Measurements from ENCODE around the gene SCD5. TPM values are rescaled to one million over a fixed set of nuclear protein-coding genes. Genes with fewer than 3 reads are reported as not detected.

Gene SCD5
- total and polyA plus RNA-seq, 2 of the 8 experiments (the other 6 are each of a cell fraction or from before 2014, with no cell fraction given): 0.92 to 1.2 TPM

DNA sequence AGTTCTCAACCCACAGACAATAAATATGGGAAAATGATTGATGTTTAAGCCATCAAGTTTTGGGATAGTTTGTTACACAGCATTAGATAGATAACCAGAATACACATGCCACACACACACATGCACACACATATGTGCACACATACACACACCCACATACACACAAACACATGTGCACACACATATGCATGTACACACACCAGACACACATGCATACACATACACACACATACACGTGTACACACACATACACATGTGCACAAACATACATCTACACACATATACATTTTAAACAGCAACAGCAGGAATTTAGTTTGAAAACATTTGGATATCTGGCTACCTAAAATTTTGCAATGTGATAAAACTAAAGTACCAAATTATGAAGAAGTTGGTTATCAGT is 194.1 kb downstream of the SCD5 start:
- Histone ChIP-seq H3K4me1 (replicated peaks in 1 of 4; ENCODE audit: control insufficient read depth in 3 of 4, insufficient read depth in 4 of 4, low read length in 3 of 4) (no peaks in the 10 kb centered on the region), H3K27ac (ENCODE audit: low read depth, low read length) (no peak overlapping the region), H3K23ac (ENCODE audit: insufficient read length) (no peak overlapping the region), H3K18ac (ENCODE audit: extremely low read depth, low read length) (no peak overlapping the region), H3K4me3 (ENCODE audit: extremely low read depth in 1 of 4, insufficient read depth in 2 of 4, low read depth in 3 of 4, low read length in 4 of 4) (no peak overlapping the region), H4K8ac (ENCODE audit: extremely low read depth, insufficient read depth, low read length) (no peak overlapping the region), H3K23me2 (ENCODE audit: low read depth, low read length) (no peaks in the 10 kb centered on the region), H3K36me3 (ENCODE audit: control insufficient read depth in 2 of 4, insufficient read depth in 4 of 4, low read length in 3 of 4) (no peaks in the 10 kb centered on the region), H3K4me2 (ENCODE audit: insufficient read depth in 1 of 2, low read depth in 2 of 2, low read length in 2 of 2) (no peak overlapping the region), H4K20me1 (replicated peaks in 1 of 2; ENCODE audit: control insufficient read depth in 1 of 2, insufficient read depth in 2 of 2, low read length in 2 of 2) (peaks cover 0 to 2% of the 10 kb centered on the region in 2 experiments), H4K91ac (replicated peaks; ENCODE audit: insufficient read length, low read length) (no peak overlapping the region), H3K9ac (replicated peaks in 1 of 4; ENCODE audit: extremely low read depth in 1 of 4, low read depth in 3 of 4, low read length in 3 of 4) (no peak overlapping the region), H4K5ac (ENCODE audit: insufficient read length, low read depth, low read length) (no peak overlapping the region), H2AK5ac (ENCODE audit: low read depth, low read length) (no peak overlapping the region), H3K79me1 (ENCODE audit: low read depth, low read length) (0 out of 2 replicates have a peak, but pooled peaks cover 2% of the 10 kb centered on the region), H3K79me2 (ENCODE audit: control insufficient read depth in 1 of 2, insufficient read depth in 2 of 2, low read length in 2 of 2) (no peaks in the 10 kb centered on the region), H2BK20ac (ENCODE audit: low read length) (no peak overlapping the region), H3K4ac (replicated peaks; ENCODE audit: insufficient read length, low read depth, low read length) (no peak overlapping the region), H2BK15ac (ENCODE audit: low read length) (no peak overlapping the region; the same call in 1 of the 2 replicates), H3K14ac (ENCODE audit: insufficient read length) (no peak overlapping the region), H3K27me3 (replicated peaks in 1 of 4; ENCODE audit: control insufficient read depth in 3 of 4, extremely low read depth in 1 of 4, insufficient read depth in 3 of 4, low read length in 3 of 4) (no peaks in the 10 kb centered on the region), H3K56ac (replicated peaks; ENCODE audit: insufficient read length, low read depth, low read length) (no peak overlapping the region), H2BK5ac (ENCODE audit: low read depth, low read length) (no peak overlapping the region), H2AFZ (ENCODE audit: low read length) (no peak overlapping the region), H3K9me3 (ENCODE audit: insufficient read depth in 2 of 2, low read depth in 1 of 2, low read length in 1 of 2) (no peaks in the 10 kb centered on the region), H2BK120ac (replicated peaks; ENCODE audit: low read depth, low read length) (no peak overlapping the region), H2BK12ac (ENCODE audit: low read depth, low read length) (no peak overlapping the region)
- DNase-seq (ENCODE audit: low read depth in 1 of 2, low spot score in 2 of 2) (no peak), FAIRE-seq (no peak)
- 85% methylated on average over 1 of the region's 1 CpG; no CpG with 5 or more reads in 1 of the 2 experiments for WGBS, 2 experiments (ENCODE audit: extremely low coverage in 1 of 2, insufficient coverage in 1 of 2, insufficient read length in 1 of 2, insufficient replicate concordance in 2 of 2, low coverage in 1 of 2, low lambda C conversion rate in 2 of 2, missing lambda C conversion rate in 1 of 2)
- ChIA-PET POLR2A (ENCODE audit: partially characterized antibody) (no interaction called here), CTCF (ENCODE audit: partially characterized antibody) (no interaction called here)
- TF ChIP-seq JUN (IDR thresholded peaks at IDR 0.05; ENCODE audit: low read depth, low read length): no peak
- TF ChIP-seq, protein P1, sequence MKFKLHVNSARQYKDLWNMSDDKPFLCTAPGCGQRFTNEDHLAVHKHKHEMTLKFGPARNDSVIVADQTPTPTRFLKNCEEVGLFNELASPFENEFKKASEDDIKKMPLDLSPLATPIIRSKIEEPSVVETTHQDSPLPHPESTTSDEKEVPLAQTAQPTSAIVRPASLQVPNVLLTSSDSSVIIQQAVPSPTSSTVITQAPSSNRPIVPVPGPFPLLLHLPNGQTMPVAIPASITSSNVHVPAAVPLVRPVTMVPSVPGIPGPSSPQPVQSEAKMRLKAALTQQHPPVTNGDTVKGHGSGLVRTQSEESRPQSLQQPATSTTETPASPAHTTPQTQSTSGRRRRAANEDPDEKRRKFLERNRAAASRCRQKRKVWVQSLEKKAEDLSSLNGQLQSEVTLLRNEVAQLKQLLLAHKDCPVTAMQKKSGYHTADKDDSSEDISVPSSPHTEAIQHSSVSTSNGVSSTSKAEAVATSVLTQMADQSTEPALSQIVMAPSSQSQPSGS (IDR thresholded peaks at IDR 0.05; ENCODE audit: low read length): no peak
- no peak for TF ChIP-seq EP300 (IDR thresholded peaks at IDR 0.05; ENCODE audit: borderline replicate concordance in 1 of 2, low read depth in 2 of 2, low read length in 2 of 2)
- TF ChIP-seq POLR2AphosphoS5 (IDR thresholded peaks at IDR 0.05; ENCODE audit: low read depth, low read length): no peak
- no peak for TF ChIP-seq SAP30 (IDR thresholded peaks at IDR 0.05; ENCODE audit: insufficient read depth, insufficient replicate concordance, low read length)
- no peak for TF ChIP-seq RXRA (IDR thresholded peaks at IDR 0.05; ENCODE audit: insufficient read depth, low read depth, low read length)
- TF ChIP-seq CREB1 (IDR thresholded peaks at IDR 0.05): no peak
- TF ChIP-seq, protein P2, sequence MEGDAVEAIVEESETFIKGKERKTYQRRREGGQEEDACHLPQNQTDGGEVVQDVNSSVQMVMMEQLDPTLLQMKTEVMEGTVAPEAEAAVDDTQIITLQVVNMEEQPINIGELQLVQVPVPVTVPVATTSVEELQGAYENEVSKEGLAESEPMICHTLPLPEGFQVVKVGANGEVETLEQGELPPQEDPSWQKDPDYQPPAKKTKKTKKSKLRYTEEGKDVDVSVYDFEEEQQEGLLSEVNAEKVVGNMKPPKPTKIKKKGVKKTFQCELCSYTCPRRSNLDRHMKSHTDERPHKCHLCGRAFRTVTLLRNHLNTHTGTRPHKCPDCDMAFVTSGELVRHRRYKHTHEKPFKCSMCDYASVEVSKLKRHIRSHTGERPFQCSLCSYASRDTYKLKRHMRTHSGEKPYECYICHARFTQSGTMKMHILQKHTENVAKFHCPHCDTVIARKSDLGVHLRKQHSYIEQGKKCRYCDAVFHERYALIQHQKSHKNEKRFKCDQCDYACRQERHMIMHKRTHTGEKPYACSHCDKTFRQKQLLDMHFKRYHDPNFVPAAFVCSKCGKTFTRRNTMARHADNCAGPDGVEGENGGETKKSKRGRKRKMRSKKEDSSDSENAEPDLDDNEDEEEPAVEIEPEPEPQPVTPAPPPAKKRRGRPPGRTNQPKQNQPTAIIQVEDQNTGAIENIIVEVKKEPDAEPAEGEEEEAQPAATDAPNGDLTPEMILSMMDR (IDR thresholded peaks at IDR 0.05; ENCODE audit: control extremely low read depth in 1 of 3, insufficient read depth in 1 of 3, low read depth in 1 of 3, low read length in 3 of 3): no peak
- no peak for TF ChIP-seq PHF8 (conservative IDR thresholded peaks at IDR 0.05; ENCODE audit: low read depth, low read length)
- no peak for TF ChIP-seq KDM1A (IDR thresholded peaks at IDR 0.05; ENCODE audit: borderline replicate concordance, low read length)
